ENCODE measurements around the gene KMO.

KMO gene

GRCh38 chr1:241606544-241606943 lies 74.4 kb downstream of the KMO start:
- Histone ChIP-seq H3K4me3 (ENCODE audit: severe bottlenecking) (no peak overlapping the region), H3K27ac (ENCODE audit: poor library complexity, severe bottlenecking) (peak overlapping the region; percentile 87), H3K4me1 (ENCODE audit: insufficient read depth, poor library complexity, severe bottlenecking) (peaks cover 43% of the 10 kb centered on the region), H3K36me3 (ENCODE audit: low read depth) (no peaks in the 10 kb centered on the region), H3K27me3 (ENCODE audit: insufficient read depth, poor library complexity, severe bottlenecking) (no peaks in the 10 kb centered on the region), H3K9me3 (ENCODE audit: severe bottlenecking) (no peaks in the 10 kb centered on the region)
- TF ChIP-seq CTCF (IDR thresholded peaks at IDR 0.05; ENCODE audit: poor library complexity, severe bottlenecking), result no peak
- DNase-seq (ENCODE audit: low spot score) (no peak), ATAC-seq (ENCODE audit: low read depth) (peak; percentile 67)

- H3K36me3 ChIP-seq (ENCODE audit: low read depth), result no peaks in the 10 kb centered on the region
- DNase-seq (ENCODE audit: low spot score), result no peak
- no peaks in the 10 kb centered on the region for H3K27me3 ChIP-seq (ENCODE audit: insufficient read depth, poor library complexity, severe bottlenecking)
- no peak overlapping the region for H3K4me3 ChIP-seq (ENCODE audit: severe bottlenecking)
- TF ChIP-seq CTCF (IDR thresholded peaks at IDR 0.05; ENCODE audit: poor library complexity, severe bottlenecking), result no peak
- no peaks in the 10 kb centered on the region for H3K9me3 ChIP-seq (ENCODE audit: severe bottlenecking)
- ATAC-seq (ENCODE audit: low read depth), result no peak
- peaks cover 52% of the 10 kb centered on the region for H3K4me1 ChIP-seq (ENCODE audit: insufficient read depth, poor library complexity, severe bottlenecking)
- H3K27ac ChIP-seq (ENCODE audit: poor library complexity, severe bottlenecking), result peak overlapping the region; percentile 87
These were observed 75.3 kb downstream of the KMO start for GRCh38 chr1:241607497-241607896.

DNA sequence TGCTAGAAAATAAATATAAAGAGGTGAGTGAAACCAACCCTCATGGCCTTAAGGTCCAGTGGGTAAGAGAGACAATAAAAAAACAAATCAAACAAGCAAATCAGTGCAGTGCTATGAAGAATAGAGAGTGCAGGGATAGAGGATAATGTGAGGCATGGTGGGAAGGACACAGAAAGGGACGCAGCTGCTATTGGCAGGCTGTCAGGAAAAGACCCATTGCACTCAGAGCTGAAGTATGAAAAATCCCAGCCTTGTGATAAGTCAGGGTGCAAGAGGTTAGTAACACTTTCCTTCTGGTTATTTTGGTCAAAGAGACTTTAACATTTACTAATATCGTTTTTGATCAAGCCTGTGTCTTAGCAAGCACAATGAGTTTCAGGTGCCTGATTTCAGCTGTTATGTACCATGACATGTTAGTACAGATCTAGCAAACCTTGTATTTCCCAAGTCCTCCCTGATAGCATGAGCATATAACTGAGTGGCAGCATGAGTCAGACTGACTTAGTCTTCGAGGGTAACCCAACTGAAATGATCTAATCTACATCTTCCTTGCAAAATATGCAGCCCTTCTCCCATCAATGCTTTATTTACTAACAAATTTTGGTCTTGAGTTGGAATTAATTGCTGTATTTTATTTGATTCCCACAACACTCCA lies 76.3 kb downstream of the KMO start:
- DNase-seq (ENCODE audit: low spot score), result no peak
- H3K4me1 ChIP-seq (ENCODE audit: insufficient read depth, poor library complexity, severe bottlenecking), result peaks cover 58% of the 10 kb centered on the region

DNA sequence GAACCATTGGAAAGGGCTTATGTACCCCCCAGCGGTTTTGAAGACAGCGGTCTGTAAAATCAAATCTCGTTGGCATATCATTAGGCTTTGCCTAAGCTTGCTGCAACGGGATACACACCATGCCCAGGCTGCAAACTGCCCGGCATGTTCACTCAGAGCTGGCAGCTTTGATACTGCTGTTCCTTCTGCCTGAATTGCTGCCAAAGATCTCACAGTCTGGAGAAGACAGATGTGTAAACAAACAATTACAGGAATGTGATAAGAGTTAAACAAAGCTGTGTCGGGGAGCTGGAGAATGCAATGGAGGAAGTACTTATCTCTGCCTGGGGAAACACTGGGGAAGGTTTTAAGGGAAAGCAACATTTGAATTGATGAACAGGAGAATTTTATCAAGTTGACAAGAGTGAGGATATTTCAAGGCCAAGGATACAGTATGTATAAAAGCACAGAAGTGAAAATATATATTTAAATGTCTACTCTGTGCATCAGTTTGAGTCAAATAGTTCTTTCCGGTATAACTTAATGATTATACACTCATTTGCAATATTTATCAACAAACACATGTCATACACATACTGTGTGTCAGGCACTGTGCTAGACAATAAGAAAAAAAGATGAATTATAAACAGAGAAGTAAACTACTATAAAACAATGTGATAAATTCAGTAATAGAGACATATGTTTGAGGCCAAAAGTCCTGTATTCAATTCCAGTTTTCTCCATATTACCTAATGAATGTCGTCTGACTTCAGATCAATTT lies 78.1 kb downstream of the KMO start:
- Histone ChIP-seq H3K27me3 (ENCODE audit: insufficient read depth, poor library complexity, severe bottlenecking) (no peaks in the 10 kb centered on the region), H3K4me1 (ENCODE audit: insufficient read depth, poor library complexity, severe bottlenecking) (peaks cover 57% of the 10 kb centered on the region), H3K36me3 (ENCODE audit: low read depth) (no peaks in the 10 kb centered on the region), H3K27ac (ENCODE audit: poor library complexity, severe bottlenecking) (peak overlapping the region; percentile 25), H3K4me3 (ENCODE audit: severe bottlenecking) (no peak overlapping the region), H3K9me3 (ENCODE audit: severe bottlenecking) (no peaks in the 10 kb centered on the region)
- ATAC-seq (ENCODE audit: low read depth) (no peak), DNase-seq (ENCODE audit: low spot score) (no peak)
- TF ChIP-seq CTCF (IDR thresholded peaks at IDR 0.05; ENCODE audit: poor library complexity, severe bottlenecking), result no peak

More for the DNA sequence above, 76.3 kb downstream of the KMO start:
- peak; percentile 82 for ATAC-seq (ENCODE audit: low read depth)
- Histone ChIP-seq H3K27ac (ENCODE audit: poor library complexity, severe bottlenecking) (peak overlapping the region; percentile 87), H3K27me3 (ENCODE audit: insufficient read depth, poor library complexity, severe bottlenecking) (no peaks in the 10 kb centered on the region), H3K4me3 (ENCODE audit: severe bottlenecking) (no peak overlapping the region), H3K9me3 (ENCODE audit: severe bottlenecking) (no peaks in the 10 kb centered on the region), H3K36me3 (ENCODE audit: low read depth) (no peaks in the 10 kb centered on the region)
- no peak for TF ChIP-seq CTCF (IDR thresholded peaks at IDR 0.05; ENCODE audit: poor library complexity, severe bottlenecking)

DNA sequence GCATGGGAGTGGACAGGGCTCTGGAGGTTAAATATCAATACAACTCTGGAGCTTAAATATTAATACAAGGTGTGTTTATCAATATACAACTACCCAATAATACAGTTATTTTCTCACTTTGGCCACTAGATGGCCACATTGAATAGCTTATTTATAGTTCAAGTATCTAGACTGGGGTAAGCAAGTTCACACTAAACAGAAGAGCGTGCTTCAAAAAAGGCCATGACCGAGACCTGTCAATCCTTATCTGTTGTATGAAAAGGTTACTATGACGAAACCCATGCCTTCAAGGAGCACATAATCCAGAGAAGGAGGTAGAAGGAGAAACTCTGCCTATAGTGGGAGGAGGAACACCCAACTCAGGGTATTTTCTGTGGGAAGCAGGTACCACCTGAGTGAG lies 78.9 kb downstream of the KMO start:
- H3K36me3 ChIP-seq (ENCODE audit: low read depth), result no peaks in the 10 kb centered on the region
- DNase-seq (ENCODE audit: low spot score), result no peak
- no peaks in the 10 kb centered on the region for H3K9me3 ChIP-seq (ENCODE audit: severe bottlenecking)
- TF ChIP-seq CTCF (IDR thresholded peaks at IDR 0.05; ENCODE audit: poor library complexity, severe bottlenecking), result peak; percentile 66
- H3K27ac ChIP-seq (ENCODE audit: poor library complexity, severe bottlenecking), result peak overlapping the region; percentile 41
- ATAC-seq (ENCODE audit: low read depth), result peak; percentile 22; the same call in 2 of the 3 replicates
- H3K4me1 ChIP-seq (ENCODE audit: insufficient read depth, poor library complexity, severe bottlenecking), result peaks cover 49% of the 10 kb centered on the region
- no peaks in the 10 kb centered on the region for H3K27me3 ChIP-seq (ENCODE audit: insufficient read depth, poor library complexity, severe bottlenecking)
- H3K4me3 ChIP-seq (ENCODE audit: severe bottlenecking), result no peak overlapping the region
